Right lobe of liver (tissue), 6 donors: ENCODE measurements around the gene CD200R1L. TPM values are rescaled to one million over a fixed set of nuclear protein-coding genes. Genes with fewer than 3 reads are reported as not detected.
A peak's percentile ranks its signal among the peaks of the same experiment; 100 is the strongest.

Source experiments
- ATAC-seq, 4 donors: fragments of 200-7000 bp; cut with Tn5 transposase; one replicate each; pipeline ENCODE4 v1.9.1; 2020; ENCODE audit warnings: mild to moderate bottlenecking in 4 of 4, moderate library complexity in 4 of 4
- DNase-seq, 3 donors: peaks; one replicate each; pipeline ENCODE4 v3.0.0-alpha.2; 2020
- H3K27ac ChIP-seq, 3 donors: fragments of 200-600 bp; one replicate each; pipeline ENCODE4 v1.8.0; 2022
- H3K27me3 ChIP-seq, 2 donors: fragments of 200-600 bp; one replicate each; pipeline ENCODE4 v1.8.0; 2022
- H3K36me3 ChIP-seq, 4 donors: fragments of 200-600 bp; sonication (generic) in 1 of 4; one replicate each; pipeline versions ENCODE4 v1.5.1 to v1.8.0; 2017 to 2022; ENCODE audit warnings: control low read depth in 1 of 4
- H3K4me1 ChIP-seq, 4 donors: fragments of 200-600 bp; sonication (generic) in 1 of 4; one replicate each; pipeline versions ENCODE4 v1.5.1 to v1.8.0; 2017 to 2022; ENCODE audit warnings: control low read depth in 1 of 4
- H3K4me3 ChIP-seq, 3 donors: fragments of 200-600 bp; one replicate each; pipeline ENCODE4 v1.8.0; 2022
- H3K9me3 ChIP-seq, 4 donors: fragments of 200-600 bp; sonication (generic) in 1 of 4; one replicate each; pipeline versions ENCODE4 v1.5.1 to v1.8.0; 2017 to 2022; ENCODE audit warnings: control low read depth in 1 of 4
- CTCF ChIP-seq, 4 donors: fragments of 200-600 bp in 3 of 4; fragments of 450-650 bp in 1 of 4; IDR thresholded peaks; one replicate each; pipeline versions ENCODE4 v1.5.1 to v1.8.0; 2016 to 2022; ENCODE audit warnings: antibody characterized with exemption in 4 of 4, mild to moderate bottlenecking in 2 of 4
- POLR2A ChIP-seq: fragments of 450-650 bp; IDR thresholded peaks from one replicate; pipeline ENCODE4 v1.6.1; 2017; ENCODE audit warnings: antibody characterized with exemption, mild to moderate bottlenecking
- WGBS: methylation state at CpG from one replicate; pipeline ENCODE4 v1.1.6; 2018; ENCODE audit warnings: low coverage, low lambda C conversion rate; ENCODE audit not compliant: insufficient coverage; ENCODE audit errors: missing lambda C conversion rate; 5-methylcytosine and 5-hydroxymethylcytosine counted together
- intact Hi-C, 2 donors: fragments of 100-400 bp; cut with DNase I; formaldehyde crosslinking; loops; one replicate each; pipeline versions ENCODE4 v1.11.2 to v1.14.1; 2022
- total RNA-seq, 6 experiments: library from RNA; depleted of rRNA in 2 of 6; stranded (reverse); fragments of >200 nt in 2 of 6; fragmentation: NEBNext Ultra II Directional in 3 of 6; extraction: Animal tissue kit (Norgen Biotek cat#: 25700) in 3 of 6; gene quantifications; one replicate each; pipeline versions ENCODE4 v1.1.0 to v1.2.4, GENCODE V29; 2016 to 2023
- donor health status: DM: no; HTN: yes; CAD: no.
- donor health status: DM: no; HTN: no; CAD: no.
- donor health status: DM: no; HTN: no; CAD: no.
- donor health status: DM: no; HTN: yes; CAD: no.
- donor health status: DM: no; HTN: yes; CAD: no.

Gene CD200R1L
- total RNA-seq, 6 experiments from 2014 or later = not detected

- intact Hi-C loops = no loop called here
- Histone ChIP-seq H3K27ac (no peak overlapping the region), H3K27me3 (no peaks in the 10 kb centered on the region), H3K4me3 (no peak overlapping the region), H3K4me1 (no peaks in the 10 kb centered on the region), H3K9me3 (no peaks in the 10 kb centered on the region), H3K36me3 (no peaks in the 10 kb centered on the region)
- no peak for ATAC-seq
- DNase-seq = no peak
- 20% methylated on average over 1 of the region's 3 CpGs for WGBS
- TF ChIP-seq POLR2A (no peak), CTCF (IDR thresholded peaks at IDR 0.05) (no peak)
Measured at GRCh38 chr3:112871735-112872134, 25.1 kb upstream of the CD200R1L start.

- no peaks in the 10 kb centered on the region for H3K4me1 ChIP-seq
- intact Hi-C loops = no loop called here
- no peak overlapping the region for H3K27ac ChIP-seq
- no peaks in the 10 kb centered on the region for H3K36me3 ChIP-seq
- DNase-seq (no peak), ATAC-seq (no peak)
- 57% methylated on average over 2 of the region's 2 CpGs for WGBS
- no peaks in the 10 kb centered on the region for H3K27me3 ChIP-seq
- no peak overlapping the region for H3K4me3 ChIP-seq
- no peaks in the 10 kb centered on the region for H3K9me3 ChIP-seq
- TF ChIP-seq CTCF (IDR thresholded peaks at IDR 0.05) (no peak), POLR2A (no peak)
Measured at GRCh38 chr3:112865757-112866156, 19.1 kb upstream of the CD200R1L start.

DNA sequence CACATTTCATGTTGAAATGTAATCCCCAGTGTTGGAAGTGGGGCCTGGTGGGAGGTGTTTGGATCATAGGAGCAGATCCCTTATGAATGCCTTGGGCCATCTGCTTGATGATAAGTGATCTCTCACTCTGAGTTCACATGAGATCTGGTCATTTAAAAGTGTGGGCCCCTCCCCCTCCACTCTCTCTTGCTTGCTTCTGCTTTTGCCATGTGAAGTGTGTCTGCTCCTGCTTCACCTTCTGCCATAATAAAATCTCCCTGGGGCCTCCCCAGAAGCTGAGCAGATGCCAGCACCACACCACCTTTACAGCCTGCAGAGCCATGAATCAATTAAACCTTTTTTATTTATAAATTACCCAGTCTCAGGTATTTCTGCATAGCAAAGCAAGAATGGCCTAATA, 14.2 kb upstream of the CD200R1L start:
- TF ChIP-seq CTCF (IDR thresholded peaks at IDR 0.05) (no peak), POLR2A (no peak)
- no peak for DNase-seq
- H3K27ac ChIP-seq = no peak overlapping the region
- H3K27me3 ChIP-seq = no peaks in the 10 kb centered on the region
- no peaks in the 10 kb centered on the region for H3K9me3 ChIP-seq
- H3K36me3 ChIP-seq = no peaks in the 10 kb centered on the region
- intact Hi-C loops = no loop called here
- no peaks in the 10 kb centered on the region for H3K4me1 ChIP-seq
- no peak overlapping the region for H3K4me3 ChIP-seq
- ATAC-seq = no peak

DNA sequence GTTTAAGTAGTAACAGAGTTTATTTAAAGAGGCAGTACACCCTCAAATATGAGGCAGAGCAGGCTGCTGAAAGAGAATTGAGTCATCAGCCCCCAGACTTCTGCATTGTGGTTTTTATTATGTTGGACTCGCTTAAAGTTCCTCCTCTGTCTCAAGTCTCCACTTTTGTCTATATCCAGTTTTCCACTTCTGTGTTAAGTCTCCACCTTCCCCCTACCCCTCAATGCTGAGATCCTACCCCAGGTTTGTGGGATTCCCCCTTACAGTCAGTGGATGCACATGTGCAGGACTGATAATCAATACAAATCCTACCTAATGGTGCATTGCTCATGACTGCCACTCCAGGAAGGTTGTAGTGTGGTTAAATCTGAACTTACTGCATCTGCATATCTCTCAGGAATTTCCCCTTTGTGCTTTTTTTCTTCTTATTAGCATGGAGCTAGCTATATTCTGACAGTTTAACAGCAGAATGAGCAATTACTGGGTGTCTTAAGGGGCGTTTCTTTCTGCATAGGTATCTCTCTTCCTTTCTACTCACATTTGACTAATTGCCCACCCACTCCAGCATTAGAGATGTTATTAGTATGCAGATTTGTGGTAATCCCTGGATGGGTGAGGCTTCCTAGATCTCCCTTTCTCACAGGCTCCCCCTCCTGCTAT, 11.9 kb upstream of the CD200R1L start:
- intact Hi-C loops = no loop called here
- H3K27me3 ChIP-seq = no peaks in the 10 kb centered on the region
- TF ChIP-seq POLR2A (no peak), CTCF (IDR thresholded peaks at IDR 0.05) (no peak)
- WGBS = 32% methylated on average over 2 of the region's 2 CpGs
- no peaks in the 10 kb centered on the region for H3K4me1 ChIP-seq
- H3K9me3 ChIP-seq = no peaks in the 10 kb centered on the region
- no peak overlapping the region for H3K4me3 ChIP-seq
- H3K36me3 ChIP-seq = no peaks in the 10 kb centered on the region
- no peak for DNase-seq
- H3K27ac ChIP-seq = no peak overlapping the region
- ATAC-seq = peak; percentile 41 to 68 (median 48)

DNA sequence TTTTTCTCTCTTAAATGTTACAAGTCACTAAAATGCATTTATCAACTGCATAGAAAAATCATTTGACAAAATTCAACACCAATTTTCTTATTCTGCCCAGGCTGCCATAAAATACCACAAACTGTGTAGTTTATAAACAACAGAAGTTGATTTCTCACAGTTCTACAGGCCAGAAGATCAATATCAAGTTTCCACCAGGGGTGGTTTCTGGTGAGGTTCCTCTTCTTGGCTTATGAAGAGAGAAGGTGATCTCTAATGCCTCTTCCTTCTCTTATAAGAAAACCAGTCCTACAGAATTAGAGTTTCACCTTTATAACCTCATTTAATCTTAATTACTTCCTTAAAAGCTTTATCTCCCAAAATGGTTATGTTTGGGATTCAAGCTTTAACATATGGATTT, 10.9 kb upstream of the CD200R1L start:
- Histone ChIP-seq H3K4me3 (no peak overlapping the region), H3K27ac (no peak overlapping the region), H3K4me1 (no peaks in the 10 kb centered on the region), H3K27me3 (no peaks in the 10 kb centered on the region), H3K36me3 (no peaks in the 10 kb centered on the region), H3K9me3 (no peaks in the 10 kb centered on the region)
- no peak for TF ChIP-seq CTCF (IDR thresholded peaks at IDR 0.05)
- no peak for TF ChIP-seq POLR2A
- intact Hi-C loops = no loop called here
- no peak for ATAC-seq
- DNase-seq = no peak
